A549 (cell line): ENCODE results near the gene NFE2L2. TPM values are rescaled to one million over a fixed set of nuclear protein-coding genes. Genes with fewer than 3 reads are reported as not detected.

Experiments
- ATAC-seq, 2 experiments: fragments of 200-7000 bp in 1 of 2; fragments of >200 bp in 1 of 2; cut with Nextera tagmentation in 1 of 2; cut with Tn5 transposase in 1 of 2; 3 replicates each; pipeline versions ENCODE4 v1.8.0 to v1.9.1; 2018 to 2020; ENCODE audit warnings: mild to moderate bottlenecking in 1 of 2, moderate library complexity in 1 of 2
- CTCF ChIA-PET: fragments of 300-600 bp; sonication (Branson Sonifier 250); formaldehyde crosslinking; extraction: SDS; loops from one replicate; lab custom pipeline; 2021; ENCODE audit warnings: antibody characterized with exemption, inconsistent platforms; lab: Yijun Ruan, JAX
- POLR2A ChIA-PET: fragments of 350-600 bp; formaldehyde crosslinking; extraction: SDS; loops from one replicate; lab custom pipeline; 2021; ENCODE audit warnings: antibody characterized with exemption, inconsistent platforms; lab: Yijun Ruan, JAX
- DNase-seq, 2 experiments: peaks; one replicate each; pipeline versions ENCODE4 v3.0.0 to v3.0.0-alpha.2; 2011 to 2016; ENCODE audit warnings: low read depth in 1 of 2, low spot score in 1 of 2
- FAIRE-seq: peaks from 2 replicates; lab custom pipeline; 2011; peaks lifted over from hg19 to GRCh38; lab: Jason Lieb, UNC
- H3K27ac ChIP-seq, 2 experiments: fragments of >200 bp; sonication (Bioruptor Twin); formaldehyde crosslinking; 3 replicates each; pipeline ENCODE4 v1.5.1; 2016 to 2017
- H3K4me1 ChIP-seq: fragments of >200 bp; sonication (Bioruptor Twin); formaldehyde crosslinking; 3 replicates; pipeline ENCODE4 v1.6.1; 2016
- H3K4me2 ChIP-seq: fragments of >200 bp; sonication (Bioruptor Twin); formaldehyde crosslinking; 3 replicates; pipeline ENCODE4 v1.6.1; 2016
- H3K4me3 ChIP-seq: fragments of >200 bp; sonication (Bioruptor Twin); formaldehyde crosslinking; 3 replicates; pipeline ENCODE4 v1.5.1; 2016
- H3K9me3 ChIP-seq: fragments of >200 bp; sonication (Bioruptor Twin); formaldehyde crosslinking; 3 replicates; pipeline ENCODE4 v1.6.1; 2016
- CEBPB ChIP-seq, 2 experiments: fragments of >200 bp in 1 of 2; sonication (Bioruptor Twin) in 1 of 2; formaldehyde crosslinking in 1 of 2; IDR thresholded peaks; 2 replicates each; pipeline ENCODE4 v1.6.1; 2012 to 2016
- CHD2 ChIP-seq: fragments of 150-350 bp; IDR thresholded peaks from 2 replicates; pipeline ENCODE4 v1.6.1; 2014; ENCODE audit warnings: low read length; ENCODE audit not compliant: partially characterized antibody
- EP300 ChIP-seq, 2 experiments: fragments of >200 bp; sonication (Bioruptor Twin); formaldehyde crosslinking; IDR thresholded peaks; 2 replicates in 1 of 2; 3 replicates in 1 of 2; pipeline ENCODE4 v1.6.1; 2016 to 2017
- FOXS1 ChIP-seq: fragments of 250-450 bp; sonication (Bioruptor Pico); IDR thresholded peaks from 2 replicates; pipeline ENCODE4 v1.5.0; 2020; ENCODE audit warnings: mild to moderate bottlenecking, moderate library complexity
- GATA3 ChIP-seq: IDR thresholded peaks from 2 replicates; pipeline ENCODE4 v1.6.1; 2012; ENCODE audit warnings: borderline replicate concordance
- HDAC2 ChIP-seq: fragments of 200-600 bp; sonication (generic); IDR thresholded peaks from 2 replicates; pipeline ENCODE4 v1.6.1; 2016
- HOXA7 ChIP-seq: fragments of 250-450 bp; sonication (Bioruptor Pico); IDR thresholded peaks from 2 replicates; pipeline ENCODE4 v1.5.0; 2020; ENCODE audit warnings: mild to moderate bottlenecking, moderate library complexity
- KDM1A ChIP-seq: fragments of 200-600 bp; sonication (generic); IDR thresholded peaks from 2 replicates; pipeline ENCODE4 v1.6.1; 2016; ENCODE audit warnings: low read depth, mild to moderate bottlenecking
- KDM5A ChIP-seq: fragments of 200-600 bp; sonication (generic); IDR thresholded peaks from 2 replicates; pipeline ENCODE4 v1.6.1; 2016; ENCODE audit warnings: antibody characterized with exemption, mild to moderate bottlenecking
- MAFK ChIP-seq: fragments of 450-650 bp; IDR thresholded peaks from 2 replicates; pipeline ENCODE4 v1.6.1; 2014; ENCODE audit not compliant: partially characterized antibody
- MAZ ChIP-seq: fragments of 150-350 bp; IDR thresholded peaks from 2 replicates; pipeline ENCODE4 v1.6.1; 2014; ENCODE audit warnings: antibody characterized with exemption, low read depth, low read length, borderline replicate concordance
- MYC ChIP-seq: IDR thresholded peaks from 2 replicates; pipeline ENCODE4 v1.6.1; 2012; ENCODE audit warnings: mild to moderate bottlenecking, inconsistent platforms, low read length, improper control_type of control experiment, borderline replicate concordance
- NPAS2 ChIP-seq: fragments of 250-450 bp; sonication (Bioruptor Pico); IDR thresholded peaks from 2 replicates; pipeline ENCODE4 v1.8.0; 2022; ENCODE audit warnings: mild to moderate bottlenecking, moderate library complexity, borderline replicate concordance
- NR3C1 ChIP-seq: fragments of >200 bp; sonication (Bioruptor Twin); formaldehyde crosslinking; IDR thresholded peaks from 3 replicates; pipeline ENCODE4 v1.6.1; 2017
- RAD21 ChIP-seq, 2 experiments: fragments of >200 bp in 1 of 2; sonication (Bioruptor Twin) in 1 of 2; formaldehyde crosslinking in 1 of 2; IDR thresholded peaks in 1 of 2; conservative IDR thresholded peaks in 1 of 2; 2 replicates in 1 of 2; 3 replicates in 1 of 2; pipeline ENCODE4 v1.6.1; 2012 to 2018; ENCODE audit warnings: inconsistent platforms in 1 of 2
- RFX5 ChIP-seq: fragments of 450-650 bp; IDR thresholded peaks from 2 replicates; pipeline ENCODE4 v1.7.1; 2014; ENCODE audit warnings: antibody characterized with exemption, mild to moderate bottlenecking, moderate library complexity
- SREBF2 ChIP-seq: fragments of 450-650 bp; IDR thresholded peaks from 2 replicates; pipeline ENCODE4 v1.6.1; 2014; ENCODE audit warnings: mild to moderate bottlenecking, moderate library complexity
- TFCP2L1 ChIP-seq: fragments of 250-450 bp; sonication (Bioruptor Pico); IDR thresholded peaks from 2 replicates; pipeline ENCODE4 v1.5.0; 2021; ENCODE audit warnings: mild to moderate bottlenecking
- ZSCAN20 ChIP-seq: fragments of 250-450 bp; sonication (Bioruptor Pico); IDR thresholded peaks from 2 replicates; pipeline ENCODE4 v1.8.0; 2022; ENCODE audit warnings: mild to moderate bottlenecking, moderate library complexity
- WGBS: methylation state at CpG from one replicate; pipeline ENCODE4 v1.1.6; 2017; ENCODE audit errors: missing lambda C conversion rate; 5-methylcytosine and 5-hydroxymethylcytosine counted together
- polyA plus RNA-seq, 4 experiments: library from polyadenylated mRNA; depleted of rRNA in 3 of 4; stranded (reverse); fragments of >200 nt; fragmentation: RNase III in 1 of 4; extraction: RNeasy Plus Mini Kit Qiagen cat#74134 plus additional on column Dnase treatment in 1 of 4; gene quantifications; 2 replicates in 3 of 4; 3 replicates in 1 of 4; pipeline ENCODE4 v1.2.3, GENCODE V29; 2011 to 2017
- TF ChIP-seq, protein P1 (sequence below): fragments of 450-650 bp; IDR thresholded peaks from 2 replicates; pipeline ENCODE4 v1.6.1; 2014; ENCODE audit warnings: antibody characterized with exemption
- TF ChIP-seq, protein P2 (sequence below): fragments of >200 bp; sonication (Bioruptor Twin); formaldehyde crosslinking; IDR thresholded peaks from 2 replicates; pipeline ENCODE4 v1.6.1; 2016
- TF ChIP-seq, protein P3 (sequence below): fragments of >200 bp; sonication (Bioruptor Twin); formaldehyde crosslinking; IDR thresholded peaks from 3 replicates; pipeline ENCODE4 v1.6.1; 2016

NFE2L2 gene
- polyA plus RNA-seq, 2 of the 4 experiments (the other 2 are of a cell fraction), result 65.8 to 146 TPM

DNA sequence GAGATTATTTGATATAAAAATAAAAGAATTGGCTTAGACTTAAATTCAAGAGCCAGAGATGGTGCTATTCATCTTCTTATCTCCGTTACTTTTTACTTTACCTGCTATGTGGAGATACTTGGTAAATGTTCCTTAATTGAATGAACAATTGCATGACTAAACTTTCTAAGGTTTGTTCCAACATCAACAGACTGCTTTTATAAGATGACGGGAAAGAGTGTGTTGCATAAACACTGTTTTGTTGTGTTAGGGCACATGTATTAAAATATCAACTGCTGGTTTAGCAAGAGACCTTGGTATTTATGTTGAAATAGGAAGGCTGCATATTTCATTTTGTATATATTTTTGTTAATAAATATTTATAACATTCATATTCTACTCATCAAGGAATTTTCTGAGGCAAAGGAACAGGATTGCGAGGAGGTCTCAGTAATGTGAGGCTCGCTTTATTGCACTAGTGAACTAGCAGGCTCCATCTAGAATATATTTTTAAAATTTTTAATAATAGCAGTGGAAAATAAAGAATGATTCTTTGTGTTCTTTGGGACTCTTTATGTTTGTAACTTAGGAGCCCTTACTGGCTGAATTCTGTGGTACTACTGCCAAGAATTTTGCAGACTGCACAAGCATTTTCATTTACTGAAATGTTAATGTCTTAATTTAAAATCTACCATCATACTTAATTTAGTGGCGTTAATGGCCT, 10.7 kb upstream of the NFE2L2 start (continued):
- no peak for TF ChIP-seq TFCP2L1
- TF ChIP-seq KDM5A, result no peak
- TF ChIP-seq CEBPB (IDR thresholded peaks at IDR 0.05), result peak; percentile 79 to 91; a peak in 3 of 4 replicates
- TF ChIP-seq HDAC2, result no peak
- TF ChIP-seq FOXS1 (CRISPR knock-in tag), result no peak; the same call in 1 of the 2 replicates
- TF ChIP-seq EP300 (IDR thresholded peaks at IDR 0.05), result peak; percentile 53 to 64; a peak in 3 of 5 replicates
- no peak for TF ChIP-seq NR3C1
- peak; percentile 71; the same call in 1 of the 2 replicates for TF ChIP-seq GATA3
- TF ChIP-seq MAZ, result no peak
- TF ChIP-seq MYC, result no peak
- TF ChIP-seq, protein P1, sequence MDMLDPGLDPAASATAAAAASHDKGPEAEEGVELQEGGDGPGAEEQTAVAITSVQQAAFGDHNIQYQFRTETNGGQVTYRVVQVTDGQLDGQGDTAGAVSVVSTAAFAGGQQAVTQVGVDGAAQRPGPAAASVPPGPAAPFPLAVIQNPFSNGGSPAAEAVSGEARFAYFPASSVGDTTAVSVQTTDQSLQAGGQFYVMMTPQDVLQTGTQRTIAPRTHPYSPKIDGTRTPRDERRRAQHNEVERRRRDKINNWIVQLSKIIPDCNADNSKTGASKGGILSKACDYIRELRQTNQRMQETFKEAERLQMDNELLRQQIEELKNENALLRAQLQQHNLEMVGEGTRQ, result no peak
- TF ChIP-seq RAD21 (conservative IDR thresholded peaks at IDR 0.05 in 1 of 2, IDR thresholded peaks at IDR 0.05 in 1 of 2), result peak in 1 of 2 experiments; percentile 21; a peak in 1 of 5 replicates
- TF ChIP-seq KDM1A, result no peak
- TF ChIP-seq MAFK, result no peak
- TF ChIP-seq, protein P2, sequence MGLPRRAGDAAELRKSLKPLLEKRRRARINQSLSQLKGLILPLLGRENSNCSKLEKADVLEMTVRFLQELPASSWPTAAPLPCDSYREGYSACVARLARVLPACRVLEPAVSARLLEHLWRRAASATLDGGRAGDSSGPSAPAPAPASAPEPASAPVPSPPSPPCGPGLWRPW, result no peak; the same call in 1 of the 2 replicates

DNA sequence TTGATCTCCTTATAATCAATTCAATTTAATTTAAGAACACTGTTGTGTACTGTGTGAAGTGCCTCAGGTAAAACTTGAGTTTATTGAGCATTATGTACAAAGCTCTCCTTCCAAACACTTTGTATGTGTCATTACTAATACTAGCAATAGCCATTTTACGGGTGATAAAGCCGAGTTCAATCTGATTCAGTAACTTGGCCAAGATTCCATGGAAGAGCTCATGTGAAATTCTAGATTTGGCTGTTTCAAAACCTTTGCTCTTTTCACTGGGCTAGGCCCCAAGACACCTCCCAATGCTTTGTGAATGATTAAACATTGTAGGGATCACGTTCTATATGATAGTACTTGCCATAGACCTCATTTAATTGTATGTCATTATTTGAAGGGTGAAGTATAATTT, 8.9 kb upstream of the NFE2L2 start:
- Histone ChIP-seq H3K9me3 (no peaks in the 10 kb centered on the region), H3K4me1 (peaks cover 79% of the 10 kb centered on the region), H3K4me3 (peak overlapping the region; percentile 29), H3K4me2 (peak overlapping the region; percentile 97), H3K27ac (peak overlapping the region; percentile 73 to 76)
- DNase-seq, result peak in 1 of 2 experiments; percentile 55
- ChIA-PET POLR2A (interaction anchor here (1.2 to 2.8 kb wide), 2 partner anchors 9 to 10 kb away, joined by 3 to 16 read pairs; partner anchors contain the start of gene NFE2L2), CTCF (interaction anchor here (1.3 to 3.2 kb wide), 5 partner anchors 8 to 109 kb away, joined by 3 to 32 read pairs (median 4); partner anchors contain the start of gene NFE2L2)
- FAIRE-seq, result no peak
- WGBS, result 2% methylated on average over 3 of the region's 3 CpGs
- TF ChIP-seq RFX5 (no peak), HOXA7 (peak; percentile 46; the same call in 1 of the 2 replicates)
- peak; percentile 25 to 62; a peak in 3 of 6 replicates for ATAC-seq

DNA sequence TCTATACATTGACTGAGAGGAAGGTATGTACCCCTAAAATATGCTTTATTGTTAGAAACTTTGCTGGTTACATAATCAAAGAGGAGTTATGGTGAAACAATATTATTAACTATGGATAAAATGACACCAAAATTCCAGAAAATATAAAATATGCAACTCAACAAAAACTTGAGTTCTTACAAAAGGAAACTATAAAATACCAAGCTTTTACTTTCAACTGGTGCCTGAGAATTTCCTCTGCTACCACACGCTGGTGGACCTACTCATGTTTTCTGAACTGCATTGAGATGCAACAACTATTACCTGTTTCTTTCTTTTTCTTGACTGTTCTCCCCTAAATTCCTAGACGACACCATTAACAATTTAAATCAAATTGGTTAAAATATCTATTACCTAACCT, 8.2 kb upstream of the NFE2L2 start:
- Histone ChIP-seq H3K4me1 (peaks cover 85% of the 10 kb centered on the region), H3K27ac (peak overlapping the region; percentile 73 to 76), H3K4me2 (peak overlapping the region; percentile 97), H3K9me3 (no peaks in the 10 kb centered on the region), H3K4me3 (peak overlapping the region; percentile 29; the same call in 1 of the 3 replicates)
- 18% methylated on average over 2 of the region's 2 CpGs for WGBS
- ChIA-PET POLR2A (interaction anchor here (1.2 to 2.8 kb wide), 2 partner anchors 8 to 9 kb away, joined by 3 to 16 read pairs; partner anchors contain the start of gene NFE2L2), CTCF (interaction anchor here (1.3 to 3.2 kb wide), 4 partner anchors 9 to 19 kb away, joined by 3 to 32 read pairs (median 6); partner anchors contain the start of gene NFE2L2)
- FAIRE-seq (no peak), DNase-seq (no peak), ATAC-seq (no peak)
- TF ChIP-seq ZSCAN20 (CRISPR knock-in tag), result no peak
- TF ChIP-seq MAFK, result peak; percentile 50
- no peak for TF ChIP-seq SREBF2
- TF ChIP-seq CHD2, result no peak
- no peak for TF ChIP-seq NPAS2 (CRISPR knock-in tag)
- TF ChIP-seq HOXA7, result no peak
- TF ChIP-seq, protein P3, sequence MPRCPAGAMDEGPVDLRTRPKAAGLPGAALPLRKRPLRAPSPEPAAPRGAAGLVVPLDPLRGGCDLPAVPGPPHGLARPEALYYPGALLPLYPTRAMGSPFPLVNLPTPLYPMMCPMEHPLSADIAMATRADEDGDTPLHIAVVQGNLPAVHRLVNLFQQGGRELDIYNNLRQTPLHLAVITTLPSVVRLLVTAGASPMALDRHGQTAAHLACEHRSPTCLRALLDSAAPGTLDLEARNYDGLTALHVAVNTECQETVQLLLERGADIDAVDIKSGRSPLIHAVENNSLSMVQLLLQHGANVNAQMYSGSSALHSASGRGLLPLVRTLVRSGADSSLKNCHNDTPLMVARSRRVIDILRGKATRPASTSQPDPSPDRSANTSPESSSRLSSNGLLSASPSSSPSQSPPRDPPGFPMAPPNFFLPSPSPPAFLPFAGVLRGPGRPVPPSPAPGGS, result no peak
